ENCODE results near the gene COPS3.
"Not testable (repeated sequence)": the region's sequence is repeated elsewhere in the genome, so short reads cannot be mapped to it uniquely, and the experiment has no call there.

Gene COPS3

GRCh38 chr17:17279316-17279715 lies 1.7 kb downstream of the COPS3 start:
- no peak for ATAC-seq
- TF ChIP-seq TOX (CRISPR knock-in tag; IDR thresholded peaks at IDR 0.05; ENCODE audit: borderline replicate concordance) (no peak), ARNTL (CRISPR knock-in tag; IDR thresholded peaks at IDR 0.05; ENCODE audit: borderline replicate concordance, low read depth) (no peak), ZNF70 (CRISPR knock-in tag; IDR thresholded peaks at IDR 0.05) (no peak), ZNF565 (CRISPR knock-in tag; conservative IDR thresholded peaks at IDR 0.05; ENCODE audit: low read depth) (no peak), POU6F1 (CRISPR knock-in tag; IDR thresholded peaks at IDR 0.05; ENCODE audit: borderline replicate concordance, low read depth) (no peak), GLIS3 (CRISPR knock-in tag; IDR thresholded peaks at IDR 0.05) (no peak), PPARA (CRISPR knock-in tag; IDR thresholded peaks at IDR 0.05; ENCODE audit: borderline replicate concordance) (no peak), ZFP3 (CRISPR knock-in tag; IDR thresholded peaks at IDR 0.05) (no peak), ISL1 (CRISPR knock-in tag; IDR thresholded peaks at IDR 0.05) (no peak), ZC3H10 (CRISPR knock-in tag; IDR thresholded peaks at IDR 0.05) (no peak), RARB (CRISPR knock-in tag; IDR thresholded peaks at IDR 0.05) (no peak), CSDC2 (CRISPR knock-in tag; IDR thresholded peaks at IDR 0.05) (no peak), BACH2 (CRISPR knock-in tag; IDR thresholded peaks at IDR 0.05; ENCODE audit: borderline replicate concordance) (no peak)

GRCh38 chr17:17277431-17277830 lies 3.6 kb downstream of the COPS3 start:
- ATAC-seq: not testable (repeated sequence)

GRCh38 chr17:17275971-17276370 lies 5.1 kb downstream of the COPS3 start:
- no peak for TF ChIP-seq ISL1 (CRISPR knock-in tag; IDR thresholded peaks at IDR 0.05)
- no peak for TF ChIP-seq CREB5 (CRISPR knock-in tag; IDR thresholded peaks at IDR 0.05; ENCODE audit: low read depth)
- no peak for TF ChIP-seq TOX (CRISPR knock-in tag; IDR thresholded peaks at IDR 0.05; ENCODE audit: borderline replicate concordance)
- TF ChIP-seq TCF4 (CRISPR knock-in tag; IDR thresholded peaks at IDR 0.05; ENCODE audit: borderline replicate concordance): no peak
- TF ChIP-seq ZC3H10 (CRISPR knock-in tag; IDR thresholded peaks at IDR 0.05): no peak
- no peak for TF ChIP-seq CSDC2 (CRISPR knock-in tag; IDR thresholded peaks at IDR 0.05)
- TF ChIP-seq ZNF565 (CRISPR knock-in tag; conservative IDR thresholded peaks at IDR 0.05; ENCODE audit: low read depth): no peak
- TF ChIP-seq POU6F1 (CRISPR knock-in tag; IDR thresholded peaks at IDR 0.05; ENCODE audit: borderline replicate concordance, low read depth): no peak
- ATAC-seq: no peak

- TF ChIP-seq TOX (CRISPR knock-in tag; IDR thresholded peaks at IDR 0.05; ENCODE audit: borderline replicate concordance) (no peak), RARB (CRISPR knock-in tag; IDR thresholded peaks at IDR 0.05) (no peak), SNAI2 (CRISPR knock-in tag; IDR thresholded peaks at IDR 0.05) (no peak), GLIS3 (CRISPR knock-in tag; IDR thresholded peaks at IDR 0.05) (no peak), ZFP3 (CRISPR knock-in tag; IDR thresholded peaks at IDR 0.05) (no peak), PATZ1 (CRISPR knock-in tag; IDR thresholded peaks at IDR 0.05; ENCODE audit: borderline replicate concordance) (no peak), POU6F1 (CRISPR knock-in tag; IDR thresholded peaks at IDR 0.05; ENCODE audit: borderline replicate concordance, low read depth) (no peak), TCF4 (CRISPR knock-in tag; IDR thresholded peaks at IDR 0.05; ENCODE audit: borderline replicate concordance) (no peak)
- ATAC-seq: peak; percentile 49; the same call in 1 of the 3 replicates
Measured at GRCh38 chr17:17269926-17270773, 10.9 kb downstream of the COPS3 start.
